ENCODE measurements around the gene CNNM2. TPM values are rescaled to one million over a fixed set of nuclear protein-coding genes. Genes with fewer than 3 reads are reported as not detected.

The CNNM2 gene
- total RNA-seq, 1 experiment from 2014 or later = 16.1 TPM

DNA sequence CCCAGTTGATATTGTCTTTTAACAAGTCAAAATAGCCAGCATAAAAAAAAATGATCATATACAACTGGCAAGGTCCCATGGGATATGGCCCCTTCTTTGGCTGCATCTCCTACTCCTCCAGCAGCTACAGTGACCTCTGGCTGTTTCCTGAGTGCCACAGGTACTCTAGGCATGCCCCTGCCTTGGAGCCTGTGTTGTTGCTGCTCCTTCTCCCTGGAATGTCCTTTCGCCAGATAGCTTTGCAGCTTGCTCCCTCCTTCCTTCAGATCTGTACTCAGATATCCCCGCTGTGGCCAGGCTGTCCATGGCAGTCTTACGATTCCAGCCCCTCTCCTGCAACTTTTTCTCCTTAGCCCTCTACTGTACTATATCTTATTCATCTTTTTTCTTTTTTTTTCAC, 23.3 kb downstream of the CNNM2 start:
- Mint-ChIP-seq H3K4me1 (ENCODE audit: low read depth, unreplicated experiment) (peaks cover 17% of the 10 kb centered on the region), H3K27ac (ENCODE audit: unreplicated experiment) (no peak overlapping the region), H3K27me3 (ENCODE audit: insufficient read depth, unreplicated experiment) (no peaks in the 10 kb centered on the region), H3K36me3 (ENCODE audit: insufficient read depth, unreplicated experiment) (no peaks in the 10 kb centered on the region), H3K9me3 (ENCODE audit: unreplicated experiment) (no peaks in the 10 kb centered on the region), H3K4me3 (ENCODE audit: unreplicated experiment) (no peak overlapping the region)
- BruUV-seq (replicated peaks) = no TSS peak
- no peak for DNase-seq
- Histone ChIP-seq H3K9me3 (no peaks in the 10 kb centered on the region), H3K27me3 (replicated peaks; ENCODE audit: control insufficient read depth, insufficient read depth, low read length) (no peaks in the 10 kb centered on the region), H3K4me3 (ENCODE audit: low read depth, low read length) (no peak overlapping the region), H3K36me3 (ENCODE audit: control insufficient read depth, insufficient read depth, low read length) (no peaks in the 10 kb centered on the region), H3K4me1 (peaks cover 13% of the 10 kb centered on the region; the same call in 1 of the 2 replicates)
- POLR2A ChIA-PET = no interaction called here
- no peak for TF ChIP-seq CTCF (IDR thresholded peaks at IDR 0.05; ENCODE audit: insufficient read depth in 1 of 2, low read depth in 1 of 2, low read length in 1 of 2, severe bottlenecking in 1 of 2, unreplicated experiment in 1 of 2)
- intact Hi-C loops (cut with micrococcal nuclease; ENCODE audit: unreplicated experiment) = no loop called here
- CTCF ChIA-PET = no interaction called here

DNA sequence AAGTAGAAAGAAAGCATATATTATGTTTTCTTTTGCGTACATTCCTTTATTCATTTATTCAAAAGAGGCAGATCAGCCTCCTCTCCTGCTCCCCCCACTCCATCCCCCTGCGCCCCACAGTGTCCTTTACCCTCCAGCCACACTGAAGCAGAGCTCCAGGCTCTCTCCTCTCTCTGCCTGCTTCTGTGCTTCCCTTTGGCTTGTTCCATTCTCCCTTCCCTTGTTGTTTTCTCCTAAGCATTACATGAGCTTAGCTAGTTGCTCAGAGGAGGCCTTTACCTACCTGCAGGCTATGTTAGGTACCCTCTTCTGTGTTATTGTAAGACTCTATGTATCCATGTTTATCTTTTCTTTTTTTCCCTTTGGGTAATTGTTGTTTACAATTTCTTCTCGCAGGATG, 27.4 kb downstream of the CNNM2 start:
- H3K36me3 ChIP-seq (ENCODE audit: control insufficient read depth, insufficient read depth, low read length) = no peaks in the 10 kb centered on the region
- TF ChIP-seq CTCF (IDR thresholded peaks at IDR 0.05; ENCODE audit: insufficient read depth in 1 of 2, low read depth in 1 of 2, low read length in 1 of 2, severe bottlenecking in 1 of 2, unreplicated experiment in 1 of 2) = no peak
- H3K27me3 Mint-ChIP-seq (ENCODE audit: insufficient read depth, unreplicated experiment) = no peaks in the 10 kb centered on the region
- no peak overlapping the region for H3K27ac Mint-ChIP-seq (ENCODE audit: unreplicated experiment)
- no peak for DNase-seq
- H3K9me3 ChIP-seq = no peaks in the 10 kb centered on the region
- BruUV-seq (replicated peaks) = no TSS peak
- ChIA-PET CTCF (interaction anchor here (0.6 to 1.3 kb wide), 3 partner anchors 28 to 1114 kb away, joined by 3 to 7 read pairs (median 4); partner anchors contain the start of gene CNNM2), POLR2A (interaction anchor here (0.6 kb wide), 1 partner anchor 12 kb away, joined by 4 read pairs; no protein-coding TSS in a partner anchor)
- intact Hi-C loops (cut with micrococcal nuclease; ENCODE audit: unreplicated experiment) = no loop called here
- no peaks in the 10 kb centered on the region for H3K9me3 Mint-ChIP-seq (ENCODE audit: unreplicated experiment)
- peaks cover 9% of the 10 kb centered on the region; the same call in 1 of the 2 replicates for H3K4me1 ChIP-seq
- no peaks in the 10 kb centered on the region for H3K36me3 Mint-ChIP-seq (ENCODE audit: insufficient read depth, unreplicated experiment)
- H3K27me3 ChIP-seq (replicated peaks; ENCODE audit: control insufficient read depth, insufficient read depth, low read length) = no peaks in the 10 kb centered on the region
- H3K4me1 Mint-ChIP-seq (ENCODE audit: low read depth, unreplicated experiment) = peaks cover 17% of the 10 kb centered on the region
- no peak overlapping the region for H3K4me3 Mint-ChIP-seq (ENCODE audit: unreplicated experiment)
- no peak overlapping the region for H3K4me3 ChIP-seq (ENCODE audit: low read depth, low read length)

DNA sequence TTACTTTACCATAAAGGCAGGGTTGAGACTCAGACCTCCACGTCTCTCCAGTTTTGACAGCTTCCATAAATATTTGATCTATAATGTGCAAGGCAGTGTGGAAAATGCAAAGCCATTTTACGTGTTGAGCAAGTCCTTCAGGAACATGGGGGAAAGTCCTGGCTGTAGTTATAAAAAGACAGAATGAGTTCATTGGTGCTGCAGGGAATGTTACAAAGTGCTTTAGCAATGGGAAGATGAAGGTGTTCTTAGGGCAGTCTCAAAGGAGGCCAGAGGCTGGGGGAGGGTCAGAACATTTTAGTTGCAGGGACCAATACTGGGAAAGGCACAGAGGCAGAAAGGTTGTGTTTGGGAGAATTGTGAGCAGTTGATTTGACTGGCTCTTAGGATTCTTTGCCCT, 27.9 kb downstream of the CNNM2 start:
- Mint-ChIP-seq H3K4me1 (ENCODE audit: low read depth, unreplicated experiment) (peaks cover 17% of the 10 kb centered on the region), H3K27me3 (ENCODE audit: insufficient read depth, unreplicated experiment) (no peaks in the 10 kb centered on the region), H3K4me3 (ENCODE audit: unreplicated experiment) (no peak overlapping the region), H3K36me3 (ENCODE audit: insufficient read depth, unreplicated experiment) (no peaks in the 10 kb centered on the region), H3K27ac (ENCODE audit: unreplicated experiment) (peak overlapping the region; percentile 7), H3K9me3 (ENCODE audit: unreplicated experiment) (no peaks in the 10 kb centered on the region)
- Histone ChIP-seq H3K27me3 (replicated peaks; ENCODE audit: control insufficient read depth, insufficient read depth, low read length) (no peaks in the 10 kb centered on the region), H3K4me1 (peaks cover 9% of the 10 kb centered on the region; the same call in 1 of the 2 replicates), H3K4me3 (ENCODE audit: low read depth, low read length) (no peak overlapping the region), H3K9me3 (no peaks in the 10 kb centered on the region), H3K36me3 (ENCODE audit: control insufficient read depth, insufficient read depth, low read length) (no peaks in the 10 kb centered on the region)
- POLR2A ChIA-PET = interaction anchor here (0.6 kb wide), 1 partner anchor 12 kb away, joined by 4 read pairs; no protein-coding TSS in a partner anchor
- intact Hi-C loops (cut with micrococcal nuclease; ENCODE audit: unreplicated experiment) = no loop called here
- CTCF ChIA-PET = interaction anchor here (0.6 to 1.3 kb wide), 3 partner anchors 28 to 1113 kb away, joined by 3 to 7 read pairs (median 4); partner anchors contain the start of gene CNNM2
- no TSS peak for BruUV-seq (replicated peaks)
- TF ChIP-seq CTCF (IDR thresholded peaks at IDR 0.05; ENCODE audit: insufficient read depth in 1 of 2, low read depth in 1 of 2, low read length in 1 of 2, severe bottlenecking in 1 of 2, unreplicated experiment in 1 of 2) = no peak
- no peak for DNase-seq
